GM12878 (cell line): ENCODE data around the gene FAM228A. TPM values are rescaled to one million over a fixed set of nuclear protein-coding genes. Genes with fewer than 3 reads are reported as not detected.

ENCODE experiments used
- ATAC-seq: fragments of 200-7000 bp; cut with Tn5 transposase; 3 replicates; pipeline ENCODE4 v1.9.1; 2020; ENCODE audit warnings: mild to moderate bottlenecking, moderate library complexity
- BruUV-seq: library from RNA; stranded (reverse); fragments of 400-500 nt; replicated peaks from 2 replicates; lab custom pipeline; 2021; lab: Mats Ljungman, UMichigan
- CTCF ChIA-PET: fragments of 300-600 bp; sonication (Branson Sonifier 250); formaldehyde crosslinking; extraction: SDS; loops from one replicate; lab custom pipeline; 2021; ENCODE audit warnings: inconsistent platforms; lab: Yijun Ruan, JAX
- POLR2A ChIA-PET: fragments of 350-600 bp; formaldehyde crosslinking; extraction: SDS; loops from one replicate; lab custom pipeline; 2021; ENCODE audit warnings: inconsistent platforms; lab: Charles Lee
- RAD21 ChIA-PET: fragments of 300-600 bp; sonication (Branson Sonifier 250); formaldehyde crosslinking; loops from one replicate; lab custom pipeline; 2023; ENCODE audit warnings: antibody characterized with exemption; ENCODE audit not compliant: unreplicated experiment; lab: Charles Lee
- SMC1A ChIA-PET: fragments of 300-600 bp; sonication (Branson Sonifier 250); formaldehyde crosslinking; loops from one replicate; lab custom pipeline; 2023; ENCODE audit not compliant: unreplicated experiment, uncharacterized antibody; lab: Charles Lee
- DNase-seq: peaks from one replicate; pipeline ENCODE4 v3.0.0-alpha.2; 2011; ENCODE audit warnings: low read depth, low spot score
- FAIRE-seq: peaks from 3 replicates; lab custom pipeline; 2011; peaks lifted over from hg19 to GRCh38; lab: Jason Lieb, UNC
- H2AFZ ChIP-seq: 2 replicates; pipeline ENCODE4 v1.6.0; 2011; ENCODE audit warnings: low read depth, low read length, control low read depth; ENCODE audit not compliant: control insufficient read depth
- H3K27ac ChIP-seq: 2 replicates; pipeline ENCODE4 v1.5.1; 2011; ENCODE audit warnings: control low read depth; ENCODE audit not compliant: control insufficient read depth, insufficient read depth
- H3K27me3 ChIP-seq, 2 experiments: replicated peaks in 1 of 2; 2 replicates each; pipeline versions ENCODE4 v1.6.0 to v1.6.1; 2011; ENCODE audit warnings: low read length in 1 of 2; ENCODE audit not compliant: control insufficient read depth in 2 of 2, insufficient read depth in 2 of 2
- H3K36me3 ChIP-seq, 2 experiments: 2 replicates each; pipeline ENCODE4 v1.5.1; 2011; ENCODE audit warnings: low read length in 1 of 2; ENCODE audit not compliant: control insufficient read depth in 2 of 2, insufficient read depth in 2 of 2
- H3K4me1 ChIP-seq: 2 replicates; pipeline ENCODE4 v1.6.1; 2011; ENCODE audit warnings: mild to moderate bottlenecking, low read length, moderate library complexity, mixed read lengths; ENCODE audit not compliant: control insufficient read depth, insufficient read depth
- H3K4me2 ChIP-seq: 2 replicates; pipeline ENCODE4 v1.6.0; 2011; ENCODE audit warnings: control low read depth; ENCODE audit not compliant: control insufficient read depth, insufficient read depth
- H3K4me3 ChIP-seq: fragments of 200-600 bp; sonication (generic); 2 replicates; pipeline ENCODE4 v1.5.1; 2016
- H3K79me2 ChIP-seq: 2 replicates; pipeline ENCODE4 v1.6.0; 2011; ENCODE audit warnings: low read length; ENCODE audit not compliant: control insufficient read depth, insufficient read depth
- H3K9ac ChIP-seq: 2 replicates; pipeline ENCODE4 v1.8.0; 2011; ENCODE audit warnings: low read length, control low read depth, mixed read lengths; ENCODE audit not compliant: control insufficient read depth, insufficient read depth
- H3K9me3 ChIP-seq: replicated peaks from 3 replicates; pipeline ENCODE4 v1.5.1; 2011; ENCODE audit warnings: mild to moderate bottlenecking, low read length; ENCODE audit not compliant: control insufficient read depth, insufficient read depth
- H4K20me1 ChIP-seq: 2 replicates; pipeline ENCODE4 v1.6.0; 2011; ENCODE audit not compliant: control insufficient read depth, insufficient read depth
- CBX5 ChIP-seq: sonication (generic); IDR thresholded peaks from 2 replicates; pipeline ENCODE4 v1.6.1; 2016; ENCODE audit warnings: low read depth, moderate library complexity, mild to moderate bottlenecking, inconsistent platforms
- GABPA ChIP-seq: IDR thresholded peaks from 2 replicates; pipeline ENCODE4 v1.6.1; 2014; ENCODE audit warnings: antibody characterized with exemption, low read depth, mild to moderate bottlenecking, inconsistent platforms
- NFYA ChIP-seq: IDR thresholded peaks from 2 replicates; pipeline ENCODE4 v1.6.1; 2011; ENCODE audit warnings: low read depth, mild to moderate bottlenecking, low read length, improper control_type of control experiment, borderline replicate concordance
- PAX5 ChIP-seq: IDR thresholded peaks from 2 replicates; pipeline ENCODE4 v1.6.1; 2011; ENCODE audit warnings: low read depth, low read length, borderline replicate concordance
- STAT3 ChIP-seq: IDR thresholded peaks from 2 replicates; pipeline ENCODE4 v1.6.1; 2011; ENCODE audit warnings: low read depth, low read length, improper control_type of control experiment
- TBL1XR1 ChIP-seq: IDR thresholded peaks from 2 replicates; pipeline ENCODE4 v1.6.1; 2012; ENCODE audit warnings: low read depth, low read length, improper control_type of control experiment
- WRNIP1 ChIP-seq: IDR thresholded peaks from 2 replicates; pipeline ENCODE4 v1.6.1; 2011; ENCODE audit warnings: low read depth, low read length, improper control_type of control experiment, borderline replicate concordance
- YBX1 ChIP-seq: fragments of 450-650 bp; IDR thresholded peaks from 2 replicates; pipeline ENCODE4 v1.6.1; 2016; ENCODE audit warnings: antibody characterized with exemption
- ZBED1 ChIP-seq: IDR thresholded peaks from 2 replicates; pipeline ENCODE4 v1.6.1; 2016; ENCODE audit warnings: borderline replicate concordance
- WGBS: methylation state at CpG from one replicate; pipeline ENCODE4 v1.1.6; 2016; ENCODE audit warnings: low lambda C conversion rate; ENCODE audit not compliant: insufficient replicate concordance, insufficient coverage; ENCODE audit errors: missing lambda C conversion rate; 5-methylcytosine and 5-hydroxymethylcytosine counted together
- in situ Hi-C: fragments of 300-500 bp; cut with MboI; formaldehyde crosslinking; loops from 9 replicates; pipeline ENCODE4 v1.14.3; 2018; ENCODE audit warnings: mixed read lengths
- intact Hi-C: fragments of 100-400 bp; cut with micrococcal nuclease; formaldehyde crosslinking; loops from one replicate; pipeline ENCODE4 v1.14.2; 2022; ENCODE audit not compliant: unreplicated experiment
- polyA plus RNA-seq, 11 experiments: library from polyadenylated mRNA; depleted of rRNA in 4 of 11; unstranded in 6 of 11; stranded (reverse) in 5 of 11; fragments of >200 nt; fragmentation: Nextera tagmentation in 4 of 11; fragmentation: Illumina TruSeq in 1 of 11; extraction: Ambion mirVana in 4 of 11; extraction: Trizol in 1 of 11; gene quantifications; 1 replicate in 1 of 11; 2 replicates in 10 of 11; pipeline versions ENCODE4 v1.2.1 to v1.2.3, GENCODE V29; 2011 to 2016; ENCODE audit warnings: inconsistent platforms in 2 of 11, missing spikeins in 2 of 11, low read depth in 1 of 11
- total RNA-seq, 4 experiments: library from RNA; depleted of rRNA in 3 of 4; stranded (reverse); fragments of >200 nt in 3 of 4; fragmentation: Illumina TruSeq in 1 of 4; extraction: Trizol in 1 of 4; gene quantifications; 2 replicates each; pipeline versions ENCODE4 v1.2.1 to v1.2.3, GENCODE V29; 2013 to 2021
- TF ChIP-seq, protein P1 (sequence below): fragments of 450-650 bp; IDR thresholded peaks from 2 replicates; pipeline ENCODE4 v1.6.1; 2017; ENCODE audit warnings: borderline replicate concordance
- TF ChIP-seq, protein P2 (sequence below): fragments of 450-650 bp; IDR thresholded peaks from 2 replicates; pipeline ENCODE4 v1.6.1; 2017; ENCODE audit warnings: mild to moderate bottlenecking, moderate library complexity
- TF ChIP-seq, protein P3 (sequence below): fragments of 450-650 bp; IDR thresholded peaks from 2 replicates; pipeline ENCODE4 v1.6.1; 2016; ENCODE audit warnings: mild to moderate bottlenecking

The FAM228A gene
- total and polyA plus RNA-seq, 10 of the 15 experiments (the other 5 are each of a cell fraction or from before 2014, with no cell fraction given): 0.06 TPM; not detected in 9

DNA sequence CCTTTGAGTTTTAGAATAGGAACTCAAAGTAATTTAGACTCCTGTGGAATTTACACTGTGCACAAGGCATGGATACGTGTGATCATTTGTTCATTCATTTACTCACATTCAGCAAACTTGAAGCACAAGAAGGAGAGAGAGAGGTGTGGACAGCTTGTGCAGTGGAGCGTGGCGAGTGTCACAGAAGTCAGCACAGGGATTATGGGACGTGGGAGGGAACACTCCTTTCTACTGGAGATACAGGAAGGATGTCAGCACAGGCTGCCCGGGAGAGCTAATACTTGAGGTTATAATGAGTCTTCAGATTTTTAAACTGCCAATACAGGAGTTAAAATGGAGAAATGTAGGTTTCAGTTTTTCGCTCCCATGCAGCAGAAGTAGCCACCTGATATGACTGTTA, 7.0 kb downstream of the FAM228A start:
- Histone ChIP-seq H3K27me3 (no peaks in the 10 kb centered on the region), H3K4me1 (no peaks in the 10 kb centered on the region), H3K9me3 (no peaks in the 10 kb centered on the region), H2AFZ (no peak overlapping the region), H3K36me3 (no peaks in the 10 kb centered on the region), H3K79me2 (no peaks in the 10 kb centered on the region), H4K20me1 (no peaks in the 10 kb centered on the region), H3K9ac (no peak overlapping the region), H3K27ac (no peak overlapping the region), H3K4me3 (no peak overlapping the region), H3K4me2 (no peak overlapping the region)
- intact Hi-C loops (no loop called here), in situ Hi-C loops (no loop called here)
- ChIA-PET CTCF (no interaction called here), SMC1A (interaction anchor here (1.0 kb wide), 2 partner anchors 10 to 25 kb away, joined by 3 to 4 read pairs; no protein-coding TSS in a partner anchor), RAD21 (no interaction called here), POLR2A (interaction anchor here (0.5 kb wide), 1 partner anchor 148 kb away, joined by 3 read pairs; no protein-coding TSS in a partner anchor)
- ATAC-seq: no peak
- TF ChIP-seq TBL1XR1 (no peak), PAX5 (peak; percentile 86; the same call in 1 of the 2 replicates), STAT3 (no peak), YBX1 (no peak)
- TF ChIP-seq, protein P1, sequence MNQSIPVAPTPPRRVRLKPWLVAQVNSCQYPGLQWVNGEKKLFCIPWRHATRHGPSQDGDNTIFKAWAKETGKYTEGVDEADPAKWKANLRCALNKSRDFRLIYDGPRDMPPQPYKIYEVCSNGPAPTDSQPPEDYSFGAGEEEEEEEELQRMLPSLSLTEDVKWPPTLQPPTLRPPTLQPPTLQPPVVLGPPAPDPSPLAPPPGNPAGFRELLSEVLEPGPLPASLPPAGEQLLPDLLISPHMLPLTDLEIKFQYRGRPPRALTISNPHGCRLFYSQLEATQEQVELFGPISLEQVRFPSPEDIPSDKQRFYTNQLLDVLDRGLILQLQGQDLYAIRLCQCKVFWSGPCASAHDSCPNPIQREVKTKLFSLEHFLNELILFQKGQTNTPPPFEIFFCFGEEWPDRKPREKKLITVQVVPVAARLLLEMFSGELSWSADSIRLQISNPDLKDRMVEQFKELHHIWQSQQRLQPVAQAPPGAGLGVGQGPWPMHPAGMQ: no peak
- no peak for DNase-seq
- 34% methylated on average over 6 of the region's 6 CpGs for WGBS
- BruUV-seq: no TSS peak
- no peak for FAIRE-seq

DNA sequence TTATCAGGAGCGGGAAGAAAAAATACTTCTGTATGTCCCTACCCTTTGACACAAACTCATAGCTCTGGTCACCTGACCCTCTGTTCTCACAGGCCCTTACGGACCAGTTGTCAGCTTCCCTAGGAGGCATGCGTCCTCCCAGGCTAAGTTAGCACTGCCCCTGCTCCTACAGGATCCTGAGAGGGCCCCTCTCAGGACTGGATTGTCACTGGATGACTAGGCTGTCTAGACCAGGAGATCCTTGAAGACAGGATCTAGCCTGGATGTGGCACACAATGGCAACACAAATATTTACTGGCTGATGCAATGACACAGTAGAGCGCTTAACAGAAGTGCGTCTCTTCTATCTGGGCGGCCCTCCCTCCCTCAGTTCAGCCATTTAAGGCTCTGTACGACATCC, 7.7 kb downstream of the FAM228A start:
- in situ Hi-C loops (no loop called here), intact Hi-C loops (no loop called here)
- H3K9me3 ChIP-seq: no peaks in the 10 kb centered on the region
- ChIA-PET CTCF (no interaction called here), RAD21 (no interaction called here), SMC1A (no interaction called here), POLR2A (interaction anchor here (0.5 kb wide), 1 partner anchor 148 kb away, joined by 3 read pairs; no protein-coding TSS in a partner anchor)
- ATAC-seq (no peak), DNase-seq (no peak), FAIRE-seq (no peak)
- no peak overlapping the region for H3K4me3 ChIP-seq
- no TSS peak for BruUV-seq
- no peak overlapping the region for H3K4me2 ChIP-seq
- TF ChIP-seq NFYA (no peak), GABPA (no peak), CBX5 (no peak), YBX1 (no peak), WRNIP1 (no peak), ZBED1 (no peak)
- TF ChIP-seq, protein P2, sequence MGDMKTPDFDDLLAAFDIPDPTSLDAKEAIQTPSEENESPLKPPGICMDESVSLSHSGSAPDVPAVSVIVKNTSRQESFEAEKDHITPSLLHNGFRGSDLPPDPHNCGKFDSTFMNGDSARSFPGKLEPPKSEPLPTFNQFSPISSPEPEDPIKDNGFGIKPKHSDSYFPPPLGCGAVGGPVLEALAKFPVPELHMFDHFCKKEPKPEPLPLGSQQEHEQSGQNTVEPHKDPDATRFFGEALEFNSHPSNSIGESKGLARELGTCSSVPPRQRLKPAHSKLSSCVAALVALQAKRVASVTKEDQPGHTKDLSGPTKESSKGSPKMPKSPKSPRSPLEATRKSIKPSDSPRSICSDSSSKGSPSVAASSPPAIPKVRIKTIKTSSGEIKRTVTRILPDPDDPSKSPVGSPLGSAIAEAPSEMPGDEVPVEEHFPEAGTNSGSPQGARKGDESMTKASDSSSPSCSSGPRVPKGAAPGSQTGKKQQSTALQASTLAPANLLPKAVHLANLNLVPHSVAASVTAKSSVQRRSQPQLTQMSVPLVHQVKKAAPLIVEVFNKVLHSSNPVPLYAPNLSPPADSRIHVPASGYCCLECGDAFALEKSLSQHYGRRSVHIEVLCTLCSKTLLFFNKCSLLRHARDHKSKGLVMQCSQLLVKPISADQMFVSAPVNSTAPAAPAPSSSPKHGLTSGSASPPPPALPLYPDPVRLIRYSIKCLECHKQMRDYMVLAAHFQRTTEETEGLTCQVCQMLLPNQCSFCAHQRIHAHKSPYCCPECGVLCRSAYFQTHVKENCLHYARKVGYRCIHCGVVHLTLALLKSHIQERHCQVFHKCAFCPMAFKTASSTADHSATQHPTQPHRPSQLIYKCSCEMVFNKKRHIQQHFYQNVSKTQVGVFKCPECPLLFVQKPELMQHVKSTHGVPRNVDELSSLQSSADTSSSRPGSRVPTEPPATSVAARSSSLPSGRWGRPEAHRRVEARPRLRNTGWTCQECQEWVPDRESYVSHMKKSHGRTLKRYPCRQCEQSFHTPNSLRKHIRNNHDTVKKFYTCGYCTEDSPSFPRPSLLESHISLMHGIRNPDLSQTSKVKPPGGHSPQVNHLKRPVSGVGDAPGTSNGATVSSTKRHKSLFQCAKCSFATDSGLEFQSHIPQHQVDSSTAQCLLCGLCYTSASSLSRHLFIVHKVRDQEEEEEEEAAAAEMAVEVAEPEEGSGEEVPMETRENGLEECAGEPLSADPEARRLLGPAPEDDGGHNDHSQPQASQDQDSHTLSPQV: no peak
- TF ChIP-seq, protein P3, sequence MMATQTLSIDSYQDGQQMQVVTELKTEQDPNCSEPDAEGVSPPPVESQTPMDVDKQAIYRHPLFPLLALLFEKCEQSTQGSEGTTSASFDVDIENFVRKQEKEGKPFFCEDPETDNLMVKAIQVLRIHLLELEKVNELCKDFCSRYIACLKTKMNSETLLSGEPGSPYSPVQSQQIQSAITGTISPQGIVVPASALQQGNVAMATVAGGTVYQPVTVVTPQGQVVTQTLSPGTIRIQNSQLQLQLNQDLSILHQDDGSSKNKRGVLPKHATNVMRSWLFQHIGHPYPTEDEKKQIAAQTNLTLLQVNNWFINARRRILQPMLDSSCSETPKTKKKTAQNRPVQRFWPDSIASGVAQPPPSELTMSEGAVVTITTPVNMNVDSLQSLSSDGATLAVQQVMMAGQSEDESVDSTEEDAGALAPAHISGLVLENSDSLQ: no peak
- no peak overlapping the region for H3K27ac ChIP-seq
- no peaks in the 10 kb centered on the region for H4K20me1 ChIP-seq
- no peaks in the 10 kb centered on the region for H3K27me3 ChIP-seq
- H2AFZ ChIP-seq: no peak overlapping the region
- WGBS: 94% methylated on average over 7 of the region's 7 CpGs
- no peaks in the 10 kb centered on the region for H3K4me1 ChIP-seq
- no peaks in the 10 kb centered on the region for H3K79me2 ChIP-seq
- H3K36me3 ChIP-seq: no peaks in the 10 kb centered on the region
- H3K9ac ChIP-seq: no peak overlapping the region
